GM12874 (cell line): Measurements from ENCODE around the gene ZNF521.

Experiments
- TF ChIP-seq, protein P1 (sequence below): IDR thresholded peaks from 2 replicates; pipeline ENCODE4 v1.5.1; 2011; ENCODE audit warnings: low read depth, mild to moderate bottlenecking, control low read depth, low read length, moderate library complexity; ENCODE audit not compliant: insufficient read depth

The ZNF521 gene

DNA sequence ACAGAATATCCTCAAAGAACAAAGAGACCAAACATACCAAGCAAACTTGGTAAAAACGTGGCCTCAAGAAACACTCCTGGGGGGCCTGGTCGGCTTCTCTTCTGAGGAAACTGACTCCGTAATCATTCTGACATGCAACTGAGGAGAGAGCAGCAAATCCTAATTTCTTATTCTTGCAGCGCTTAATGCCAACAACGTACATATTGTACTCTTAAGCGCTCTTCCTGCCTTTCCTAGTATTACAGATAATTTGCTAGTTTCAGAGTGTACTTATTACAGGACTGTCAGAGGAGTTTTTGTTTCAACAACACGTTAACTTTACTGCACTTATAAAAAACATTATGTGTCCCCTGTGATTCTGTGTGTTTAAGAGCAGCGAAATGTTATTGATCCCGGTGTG is 64.9 kb downstream of the ZNF521 start:
- TF ChIP-seq, protein P1, sequence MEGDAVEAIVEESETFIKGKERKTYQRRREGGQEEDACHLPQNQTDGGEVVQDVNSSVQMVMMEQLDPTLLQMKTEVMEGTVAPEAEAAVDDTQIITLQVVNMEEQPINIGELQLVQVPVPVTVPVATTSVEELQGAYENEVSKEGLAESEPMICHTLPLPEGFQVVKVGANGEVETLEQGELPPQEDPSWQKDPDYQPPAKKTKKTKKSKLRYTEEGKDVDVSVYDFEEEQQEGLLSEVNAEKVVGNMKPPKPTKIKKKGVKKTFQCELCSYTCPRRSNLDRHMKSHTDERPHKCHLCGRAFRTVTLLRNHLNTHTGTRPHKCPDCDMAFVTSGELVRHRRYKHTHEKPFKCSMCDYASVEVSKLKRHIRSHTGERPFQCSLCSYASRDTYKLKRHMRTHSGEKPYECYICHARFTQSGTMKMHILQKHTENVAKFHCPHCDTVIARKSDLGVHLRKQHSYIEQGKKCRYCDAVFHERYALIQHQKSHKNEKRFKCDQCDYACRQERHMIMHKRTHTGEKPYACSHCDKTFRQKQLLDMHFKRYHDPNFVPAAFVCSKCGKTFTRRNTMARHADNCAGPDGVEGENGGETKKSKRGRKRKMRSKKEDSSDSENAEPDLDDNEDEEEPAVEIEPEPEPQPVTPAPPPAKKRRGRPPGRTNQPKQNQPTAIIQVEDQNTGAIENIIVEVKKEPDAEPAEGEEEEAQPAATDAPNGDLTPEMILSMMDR, result no peak

DNA sequence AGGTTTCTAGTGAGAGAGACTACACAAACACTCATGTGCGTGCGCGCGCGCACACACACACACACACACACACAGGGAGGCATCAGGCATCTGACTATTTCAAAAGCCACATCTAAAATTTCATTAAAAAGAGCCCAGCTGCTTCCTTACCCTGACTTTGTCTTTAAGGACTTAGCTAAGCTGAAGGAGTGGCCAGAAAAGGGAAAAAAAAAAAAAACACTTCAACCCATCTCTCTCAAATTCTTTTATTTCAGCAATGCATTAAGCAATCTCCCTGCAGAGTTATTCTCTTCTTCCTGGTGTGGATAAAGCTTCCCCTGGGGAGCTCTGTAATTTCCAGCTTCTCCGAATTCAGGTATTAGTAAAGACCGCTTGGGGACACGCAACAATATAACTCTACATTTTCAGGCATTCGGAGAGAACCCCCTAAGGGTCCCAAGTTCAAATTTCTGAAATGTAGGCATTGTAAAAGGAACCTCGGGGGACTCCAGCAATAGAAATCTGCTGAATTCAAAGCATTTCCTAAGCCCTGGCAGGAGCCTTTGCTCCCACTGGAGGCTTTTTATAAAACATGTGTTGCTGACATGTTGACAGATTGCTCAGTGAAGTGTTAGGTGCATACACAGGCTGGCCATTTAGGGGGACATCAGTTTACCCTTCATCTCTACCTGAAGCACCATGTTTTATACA is 67.0 kb downstream of the ZNF521 start:
- TF ChIP-seq, protein P1, result no peak

DNA sequence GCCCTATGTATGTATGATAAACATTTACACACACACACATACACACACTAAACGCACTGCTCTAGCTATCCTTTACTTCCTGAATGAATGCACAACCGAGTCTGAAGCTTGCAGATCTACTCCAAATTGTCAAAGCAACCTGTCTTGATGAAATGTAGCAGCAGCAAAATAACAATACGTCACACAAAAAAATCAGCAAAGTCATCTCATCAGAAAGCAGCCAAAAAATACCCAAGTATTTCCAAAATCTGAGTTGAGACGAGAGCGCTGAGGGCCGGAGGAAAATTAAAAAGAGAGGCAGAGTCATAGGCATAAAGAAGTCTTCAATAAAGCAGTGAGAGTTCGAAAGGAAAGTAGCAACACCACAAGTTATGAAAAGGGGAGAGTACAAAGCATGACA is 67.7 kb downstream of the ZNF521 start:
- TF ChIP-seq, protein P1, result no peak

DNA sequence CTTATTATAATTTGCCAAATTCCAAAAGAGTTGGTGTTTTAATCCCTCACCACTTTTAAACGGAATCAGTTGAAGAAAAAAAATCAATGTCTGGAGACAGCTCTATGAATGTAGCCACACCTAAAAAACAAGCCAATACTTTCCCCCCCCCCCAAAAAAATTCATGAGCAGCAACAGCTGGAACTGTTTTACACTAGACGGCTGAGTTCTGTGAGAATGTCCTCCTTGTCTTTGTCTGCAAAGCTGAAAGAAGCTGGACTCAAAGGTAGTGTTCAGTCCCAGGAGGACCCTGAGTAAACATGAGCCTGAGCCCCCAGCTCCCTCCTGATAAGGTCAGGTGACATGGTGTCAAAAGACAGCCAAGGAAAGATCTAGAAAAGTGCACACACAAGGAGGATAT is 68.2 kb downstream of the ZNF521 start:
- TF ChIP-seq, protein P1, result no peak

DNA sequence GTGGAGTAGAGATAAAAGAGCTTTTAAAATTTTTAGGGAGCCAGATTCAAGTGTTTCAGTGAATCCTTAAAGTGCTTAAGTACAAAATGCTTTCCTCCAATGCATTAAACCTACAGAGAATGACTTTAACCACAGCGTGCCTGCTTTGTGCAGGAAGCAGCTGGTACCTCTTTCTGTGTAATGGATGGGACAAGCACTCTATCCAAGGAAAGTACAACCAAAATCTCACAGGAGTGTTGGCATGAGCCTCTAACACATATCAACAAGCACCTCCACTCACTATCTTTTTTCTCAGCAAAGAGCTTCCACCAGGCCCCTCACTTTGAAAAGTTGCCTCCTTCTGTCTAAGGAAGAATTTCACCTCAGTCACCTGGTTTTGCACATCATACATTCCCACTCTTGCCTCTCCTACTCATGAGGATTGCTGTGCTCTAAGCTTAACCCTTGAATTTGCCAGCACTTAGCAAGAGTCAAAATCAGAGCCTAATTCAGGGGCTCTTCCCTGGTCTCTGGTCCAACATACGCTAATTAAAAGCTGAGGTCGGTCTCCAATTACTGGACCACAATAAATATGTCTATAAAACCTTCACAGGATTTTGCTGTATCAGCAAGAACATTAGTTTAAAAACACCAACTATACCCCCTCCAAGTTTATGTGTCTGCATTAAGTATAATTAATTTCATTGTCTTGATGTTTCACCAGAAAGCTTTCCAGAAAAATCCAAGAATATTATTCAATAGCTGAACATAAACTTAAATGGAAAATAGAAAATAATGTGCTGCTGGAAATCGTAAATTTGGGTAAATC is 68.9 kb downstream of the ZNF521 start:
- TF ChIP-seq, protein P1, result no peak

DNA sequence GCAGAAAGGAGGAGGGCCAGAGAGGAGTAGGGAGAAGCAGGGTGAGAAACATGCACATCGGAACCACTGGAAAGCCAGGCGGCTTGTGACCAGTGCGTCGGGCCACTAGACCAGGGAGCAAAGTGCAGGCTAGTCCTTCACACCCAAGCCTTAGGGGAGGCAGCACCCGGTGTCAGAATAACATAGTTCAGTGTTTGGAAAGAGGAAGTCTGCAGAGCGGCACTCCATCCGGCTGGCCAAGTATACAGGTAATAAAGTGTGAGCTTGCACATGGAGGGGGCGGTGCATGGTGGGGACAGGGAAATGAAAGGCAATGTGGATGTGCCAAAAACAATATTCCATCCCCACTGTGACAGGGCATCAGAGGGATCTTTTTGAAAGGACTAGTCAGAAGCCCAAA is 69.7 kb downstream of the ZNF521 start:
- TF ChIP-seq, protein P1, result no peak

DNA sequence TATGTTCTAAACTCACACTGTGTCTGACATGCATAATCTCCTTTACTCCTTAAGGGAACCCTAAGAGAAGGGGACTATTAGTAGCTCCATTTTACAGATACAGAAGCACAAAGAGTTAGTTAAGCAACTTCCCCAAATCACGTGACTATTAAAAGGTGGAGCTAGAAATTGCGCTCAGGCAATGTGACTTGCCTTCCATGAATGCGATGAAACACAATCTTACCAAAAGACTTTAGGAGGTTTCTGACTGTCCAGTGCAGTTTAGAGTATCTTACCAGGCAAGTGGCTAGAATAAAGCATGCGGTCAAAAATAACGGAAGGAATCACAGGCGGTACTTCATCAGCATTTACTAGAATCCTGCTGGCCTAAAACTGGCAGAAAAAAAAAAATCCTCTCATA is 70.4 kb downstream of the ZNF521 start:
- TF ChIP-seq, protein P1, result no peak
